OCI-LY1 (cell line): ENCODE results near the gene TMEM35B.
"Not testable (repeated sequence)": the region's sequence is repeated elsewhere in the genome, so short reads cannot be mapped to it uniquely, and the experiment has no call there.

Experiments
- EZH2 ChIP-seq: fragments of 200-600 bp; sonication (generic), shearing (Covaris generic); IDR thresholded peaks from 2 replicates; pipeline ENCODE4 v1.8.0; 2017; ENCODE audit warnings: borderline replicate concordance, mixed run types, mild to moderate bottlenecking, antibody characterized with exemption, low read length, moderate library complexity, mixed read lengths
- TF ChIP-seq, protein P1 (sequence below): fragments of 200-600 bp; sonication (generic), shearing (Covaris generic); IDR thresholded peaks from 2 replicates; pipeline ENCODE4 v1.5.1; 2017; ENCODE audit warnings: mild to moderate bottlenecking, antibody characterized with exemption, low read length, moderate library complexity, mixed read lengths

DNA sequence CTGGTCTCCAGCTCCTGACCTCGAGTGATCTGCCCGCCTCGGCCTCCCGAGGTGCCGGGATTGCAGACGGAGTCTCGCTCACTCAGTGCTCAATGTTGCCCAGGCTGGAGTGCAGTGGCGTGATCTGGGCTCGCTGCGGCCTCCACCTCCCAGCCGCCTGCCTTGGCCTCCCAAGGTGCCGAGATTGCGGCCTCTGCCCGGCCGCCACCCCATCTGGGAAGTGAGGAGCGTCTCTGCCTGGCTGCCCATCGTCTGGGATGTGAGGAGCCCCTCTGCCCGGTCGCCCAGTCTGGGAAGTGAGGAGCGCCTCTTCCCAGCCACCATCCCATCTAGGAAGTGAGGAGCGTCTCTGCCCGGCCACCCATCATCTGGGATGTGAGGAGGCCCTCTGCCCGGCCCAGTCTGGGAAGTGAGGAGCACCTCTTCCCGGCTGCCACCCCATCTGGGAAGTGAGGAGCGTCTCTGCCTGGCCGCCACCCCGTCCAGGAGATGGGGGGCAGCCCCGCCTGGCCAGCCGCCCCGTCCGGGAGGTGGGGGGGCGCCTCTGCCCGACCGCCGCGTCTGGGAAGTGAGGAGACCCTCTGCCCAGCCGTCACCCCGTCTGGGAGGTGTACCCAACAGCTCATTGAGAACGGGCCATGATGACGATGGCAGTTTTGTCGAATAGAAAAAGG lies 37.4 kb downstream of the TMEM35B start:
- TF ChIP-seq, protein P1, sequence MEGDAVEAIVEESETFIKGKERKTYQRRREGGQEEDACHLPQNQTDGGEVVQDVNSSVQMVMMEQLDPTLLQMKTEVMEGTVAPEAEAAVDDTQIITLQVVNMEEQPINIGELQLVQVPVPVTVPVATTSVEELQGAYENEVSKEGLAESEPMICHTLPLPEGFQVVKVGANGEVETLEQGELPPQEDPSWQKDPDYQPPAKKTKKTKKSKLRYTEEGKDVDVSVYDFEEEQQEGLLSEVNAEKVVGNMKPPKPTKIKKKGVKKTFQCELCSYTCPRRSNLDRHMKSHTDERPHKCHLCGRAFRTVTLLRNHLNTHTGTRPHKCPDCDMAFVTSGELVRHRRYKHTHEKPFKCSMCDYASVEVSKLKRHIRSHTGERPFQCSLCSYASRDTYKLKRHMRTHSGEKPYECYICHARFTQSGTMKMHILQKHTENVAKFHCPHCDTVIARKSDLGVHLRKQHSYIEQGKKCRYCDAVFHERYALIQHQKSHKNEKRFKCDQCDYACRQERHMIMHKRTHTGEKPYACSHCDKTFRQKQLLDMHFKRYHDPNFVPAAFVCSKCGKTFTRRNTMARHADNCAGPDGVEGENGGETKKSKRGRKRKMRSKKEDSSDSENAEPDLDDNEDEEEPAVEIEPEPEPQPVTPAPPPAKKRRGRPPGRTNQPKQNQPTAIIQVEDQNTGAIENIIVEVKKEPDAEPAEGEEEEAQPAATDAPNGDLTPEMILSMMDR = not testable (repeated sequence)
- not testable (repeated sequence) for TF ChIP-seq EZH2
